Hepatocyte (in vitro differentiated cells): ENCODE data around the gene CXCR4. TPM values are rescaled to one million over a fixed set of nuclear protein-coding genes. Genes with fewer than 3 reads are reported as not detected.

Source experiments
- DNase-seq: peaks from one replicate; pipeline ENCODE4 v3.0.0-alpha.2; 2016; ENCODE audit warnings: low spot score
- H2AFZ ChIP-seq: fragments of 200-600 bp; sonication (generic); 2 replicates; pipeline ENCODE4 v1.6.0; 2016; ENCODE audit warnings: antibody characterized with exemption, mild to moderate bottlenecking
- H3K27ac ChIP-seq: fragments of 200-600 bp; sonication (generic); 2 replicates; pipeline ENCODE4 v1.5.1; 2016; ENCODE audit warnings: mild to moderate bottlenecking
- H3K27me3 ChIP-seq: fragments of 200-600 bp; sonication (generic); 2 replicates; pipeline ENCODE4 v1.6.1; 2016
- H3K36me3 ChIP-seq: fragments of 200-600 bp; sonication (generic); replicated peaks from 2 replicates; pipeline ENCODE4 v1.5.1; 2016; ENCODE audit warnings: low read depth; ENCODE audit not compliant: insufficient read depth
- H3K4me1 ChIP-seq: fragments of 200-600 bp; sonication (generic); 2 replicates; pipeline ENCODE4 v1.5.1; 2016; ENCODE audit warnings: mild to moderate bottlenecking, moderate library complexity; ENCODE audit not compliant: insufficient read depth
- H3K4me2 ChIP-seq: fragments of 200-600 bp; sonication (generic); 2 replicates; pipeline ENCODE4 v1.6.0; 2016
- H3K4me3 ChIP-seq: fragments of 200-600 bp; sonication (generic); 2 replicates; pipeline ENCODE4 v1.5.1; 2016; ENCODE audit warnings: mild to moderate bottlenecking
- H3K79me2 ChIP-seq: fragments of 200-600 bp; sonication (generic); 2 replicates; pipeline ENCODE4 v1.6.0; 2017; ENCODE audit warnings: mild to moderate bottlenecking
- H3K9me2 ChIP-seq: fragments of 200-600 bp; sonication (generic); replicated peaks from 2 replicates; pipeline ENCODE4 v1.6.0; 2017; ENCODE audit warnings: mild to moderate bottlenecking; ENCODE audit not compliant: insufficient read depth
- H3K9me3 ChIP-seq: fragments of 200-600 bp; sonication (generic); 2 replicates; pipeline ENCODE4 v1.5.1; 2016; ENCODE audit warnings: low read depth, mild to moderate bottlenecking
- H4K20me1 ChIP-seq: fragments of 200-600 bp; sonication (generic); 2 replicates; pipeline ENCODE4 v1.6.0; 2016; ENCODE audit warnings: mild to moderate bottlenecking; ENCODE audit not compliant: insufficient read depth, poor library complexity, severe bottlenecking
- EZH2 ChIP-seq: fragments of 200-600 bp; sonication (generic); IDR thresholded peaks from 2 replicates; pipeline ENCODE4 v1.6.1; 2016; ENCODE audit warnings: antibody characterized with exemption, mild to moderate bottlenecking, borderline replicate concordance
- EZH2phosphoT487 ChIP-seq: fragments of 200-600 bp; sonication (generic); IDR thresholded peaks from one replicate; pipeline ENCODE4 v1.6.1; 2018; ENCODE audit warnings: antibody characterized with exemption, mild to moderate bottlenecking, low read depth, moderate library complexity; ENCODE audit not compliant: unreplicated experiment, severe bottlenecking
- WGBS: methylation state at CpG from one replicate; pipeline ENCODE4 v1.1.6; 2016; ENCODE audit warnings: low lambda C conversion rate; ENCODE audit errors: missing lambda C conversion rate; 5-methylcytosine and 5-hydroxymethylcytosine counted together
- polyA plus RNA-seq: library from polyadenylated mRNA; unstranded; fragments of >200 nt; fragmentation: Nextera tagmentation; extraction: Ambion mirVana; gene quantifications from 2 replicates; pipeline ENCODE4 v1.2.1, GENCODE V29; 2016
- total RNA-seq: library from RNA; depleted of rRNA; stranded (reverse); fragments of >200 nt; gene quantifications from 2 replicates; pipeline ENCODE4 v1.2.3, GENCODE V29; 2014
- TF ChIP-seq, protein P1 (sequence below): fragments of 200-600 bp; sonication (generic); IDR thresholded peaks from 2 replicates; pipeline ENCODE4 v1.5.1; 2016; ENCODE audit warnings: antibody characterized with exemption, mild to moderate bottlenecking; ENCODE audit not compliant: poor library complexity

CXCR4 gene
- total and polyA plus RNA-seq, 2 experiments from 2014 or later: 3.8 to 6.2 TPM

DNA sequence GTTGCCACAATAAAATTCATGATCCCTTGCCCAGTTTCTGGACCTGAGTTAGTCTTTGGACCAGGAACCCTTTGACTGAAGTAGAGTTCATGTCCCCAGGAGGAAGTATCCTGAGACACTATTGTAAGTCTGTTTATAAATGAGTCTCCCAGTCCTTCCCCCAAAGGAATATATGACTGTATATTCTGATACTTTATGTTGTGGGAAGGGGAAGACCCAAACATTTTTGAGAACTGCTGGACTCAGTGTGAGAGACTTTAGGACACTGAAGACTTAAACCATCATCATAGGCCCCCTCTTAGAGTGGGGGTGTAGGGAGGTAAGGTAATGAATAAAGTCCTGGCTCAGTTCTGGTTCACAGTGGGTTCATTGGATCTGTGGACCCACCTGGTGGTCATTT is 28.6 kb upstream of the CXCR4 start:
- no peak for DNase-seq
- peaks cover 7% of the 10 kb centered on the region for H3K4me1 ChIP-seq
- TF ChIP-seq EZH2phosphoT487: no peak
- TF ChIP-seq, protein P1, sequence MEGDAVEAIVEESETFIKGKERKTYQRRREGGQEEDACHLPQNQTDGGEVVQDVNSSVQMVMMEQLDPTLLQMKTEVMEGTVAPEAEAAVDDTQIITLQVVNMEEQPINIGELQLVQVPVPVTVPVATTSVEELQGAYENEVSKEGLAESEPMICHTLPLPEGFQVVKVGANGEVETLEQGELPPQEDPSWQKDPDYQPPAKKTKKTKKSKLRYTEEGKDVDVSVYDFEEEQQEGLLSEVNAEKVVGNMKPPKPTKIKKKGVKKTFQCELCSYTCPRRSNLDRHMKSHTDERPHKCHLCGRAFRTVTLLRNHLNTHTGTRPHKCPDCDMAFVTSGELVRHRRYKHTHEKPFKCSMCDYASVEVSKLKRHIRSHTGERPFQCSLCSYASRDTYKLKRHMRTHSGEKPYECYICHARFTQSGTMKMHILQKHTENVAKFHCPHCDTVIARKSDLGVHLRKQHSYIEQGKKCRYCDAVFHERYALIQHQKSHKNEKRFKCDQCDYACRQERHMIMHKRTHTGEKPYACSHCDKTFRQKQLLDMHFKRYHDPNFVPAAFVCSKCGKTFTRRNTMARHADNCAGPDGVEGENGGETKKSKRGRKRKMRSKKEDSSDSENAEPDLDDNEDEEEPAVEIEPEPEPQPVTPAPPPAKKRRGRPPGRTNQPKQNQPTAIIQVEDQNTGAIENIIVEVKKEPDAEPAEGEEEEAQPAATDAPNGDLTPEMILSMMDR: no peak
- no peak for TF ChIP-seq EZH2
- H3K36me3 ChIP-seq: no peaks in the 10 kb centered on the region
- H3K9me3 ChIP-seq: no peaks in the 10 kb centered on the region
- no peaks in the 10 kb centered on the region for H3K27me3 ChIP-seq
- no peaks in the 10 kb centered on the region for H3K9me2 ChIP-seq
- H3K27ac ChIP-seq: no peak overlapping the region
- no peak overlapping the region for H2AFZ ChIP-seq
- no peak overlapping the region for H3K4me3 ChIP-seq
- no peak overlapping the region for H3K4me2 ChIP-seq
- no peaks in the 10 kb centered on the region for H3K79me2 ChIP-seq
- H4K20me1 ChIP-seq: no peaks in the 10 kb centered on the region

DNA sequence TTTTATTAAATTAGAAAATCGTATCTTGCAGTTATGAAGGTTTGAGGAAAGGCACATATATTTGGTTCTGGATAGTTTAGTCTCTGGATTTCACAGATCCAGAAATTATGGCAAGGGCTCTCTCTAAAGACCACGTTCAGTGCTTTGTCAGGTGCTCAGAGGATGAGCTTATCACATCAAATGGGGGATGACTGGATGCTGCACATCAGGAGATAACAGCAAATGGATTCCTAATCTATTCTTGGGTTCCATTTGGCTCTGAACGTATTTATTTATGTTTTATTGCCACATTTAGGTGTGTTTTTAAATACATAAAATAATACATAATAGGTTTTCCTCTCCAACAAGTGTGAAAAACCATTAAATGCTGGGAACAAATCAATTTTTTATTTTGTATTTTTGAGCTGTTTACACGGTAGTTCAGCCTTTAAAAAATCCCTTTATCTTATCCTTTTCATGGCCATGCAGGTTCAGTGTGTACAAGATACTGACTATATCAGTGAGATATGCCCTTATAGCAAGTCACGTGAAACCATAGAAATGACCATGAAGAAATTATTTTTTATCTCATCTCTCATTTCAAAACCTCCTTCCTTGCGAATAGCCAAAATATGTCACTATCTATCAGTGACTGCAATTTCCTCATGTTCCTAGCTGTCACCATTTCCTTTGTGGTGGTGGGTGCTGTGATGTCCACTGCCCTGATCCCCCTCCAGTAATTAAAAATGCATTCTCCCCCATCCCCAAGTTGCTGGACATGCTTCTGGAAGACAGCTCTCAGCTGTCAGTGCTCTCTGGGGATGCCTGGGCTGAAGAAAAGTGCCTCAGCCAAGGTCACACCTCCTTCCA is 25.9 kb upstream of the CXCR4 start:
- Histone ChIP-seq H3K9me2 (no peaks in the 10 kb centered on the region), H3K9me3 (no peaks in the 10 kb centered on the region), H3K27ac (no peak overlapping the region), H3K4me1 (peaks cover 8% of the 10 kb centered on the region), H3K4me3 (no peak overlapping the region), H4K20me1 (no peaks in the 10 kb centered on the region), H2AFZ (no peak overlapping the region), H3K79me2 (no peaks in the 10 kb centered on the region), H3K27me3 (no peaks in the 10 kb centered on the region), H3K4me2 (no peak overlapping the region), H3K36me3 (no peaks in the 10 kb centered on the region)
- WGBS: 57% methylated on average over 6 of the region's 6 CpGs
- TF ChIP-seq, protein P1: no peak
- TF ChIP-seq EZH2phosphoT487 (no peak), EZH2 (no peak)
- no peak for DNase-seq

DNA sequence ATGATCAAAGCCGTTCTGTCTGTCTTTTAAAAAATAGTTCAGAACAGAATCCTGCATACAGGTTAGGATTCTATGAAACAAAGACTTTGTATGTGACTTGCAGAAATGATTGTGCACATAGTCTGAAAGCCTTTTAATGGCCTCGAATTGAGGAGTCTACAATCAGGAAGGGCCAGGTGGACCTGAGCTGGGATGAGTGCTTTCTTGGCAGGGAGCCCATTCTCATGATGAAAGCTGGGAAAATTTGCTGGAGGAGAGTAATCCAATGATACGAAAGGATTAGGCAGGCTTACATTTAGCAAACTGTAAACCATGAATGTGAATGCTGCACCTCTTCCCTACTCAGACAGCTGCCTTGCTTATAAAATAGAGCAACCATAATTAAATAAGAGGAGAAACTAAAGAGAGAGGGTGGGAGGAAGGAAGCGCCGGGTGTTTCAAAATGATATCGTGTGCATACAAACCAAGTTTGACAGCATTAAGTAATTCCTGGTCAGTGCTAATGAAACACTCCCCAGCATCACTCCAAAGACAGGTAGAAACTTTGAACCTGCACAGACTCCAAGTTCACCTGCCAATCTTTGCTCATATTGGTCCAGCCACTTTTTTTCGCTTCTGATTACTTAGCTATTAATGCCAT is 23.7 kb upstream of the CXCR4 start:
- Histone ChIP-seq H3K4me1 (peaks cover 8% of the 10 kb centered on the region), H3K27ac (no peak overlapping the region), H3K9me2 (no peaks in the 10 kb centered on the region), H3K9me3 (no peaks in the 10 kb centered on the region), H2AFZ (no peak overlapping the region), H3K79me2 (no peaks in the 10 kb centered on the region), H3K4me2 (no peak overlapping the region), H3K27me3 (no peaks in the 10 kb centered on the region), H3K36me3 (no peaks in the 10 kb centered on the region), H3K4me3 (no peak overlapping the region), H4K20me1 (no peaks in the 10 kb centered on the region)
- TF ChIP-seq, protein P1: no peak
- TF ChIP-seq EZH2 (no peak), EZH2phosphoT487 (no peak)
- WGBS: 50% methylated on average over 7 of the region's 7 CpGs
- DNase-seq: peak; percentile 29
